K562 (cell line): ENCODE measurements around the gene PRICKLE4. TPM values are rescaled to one million over a fixed set of nuclear protein-coding genes. Genes with fewer than 3 reads are reported as not detected.

Source experiments
- BRF2 ChIP-seq: IDR thresholded peaks from 3 replicates; pipeline ENCODE4 v1.6.1; 2011; ENCODE audit warnings: borderline replicate concordance, mild to moderate bottlenecking; ENCODE audit not compliant: insufficient read length, insufficient read depth
- CEBPB ChIP-seq: fragments of 450-650 bp; IDR thresholded peaks from 2 replicates; pipeline ENCODE4 v1.6.1; 2016; ENCODE audit warnings: missing genetic modification characterization, missing compliant biosample characterization
- COPS2 ChIP-seq: fragments of 450-650 bp; conservative IDR thresholded peaks from 2 replicates; pipeline ENCODE4 v1.6.1; 2016; ENCODE audit warnings: mild to moderate bottlenecking, moderate library complexity
- CREB5 ChIP-seq: fragments of 250-450 bp; sonication (Bioruptor Pico); IDR thresholded peaks from 2 replicates; pipeline ENCODE4 v1.5.0; 2020; ENCODE audit warnings: mild to moderate bottlenecking
- E2F3 ChIP-seq: fragments of 250-450 bp; sonication (Bioruptor Pico); IDR thresholded peaks from 2 replicates; pipeline ENCODE4 v1.4.0; 2020; ENCODE audit warnings: mild to moderate bottlenecking
- ELF4 ChIP-seq: fragments of 450-650 bp; formaldehyde crosslinking; IDR thresholded peaks from 2 replicates; pipeline ENCODE4 v1.4.0; 2022; ENCODE audit warnings: missing genetic modification characterization
- HMG20B ChIP-seq: fragments of 250-450 bp; sonication (Bioruptor Pico); IDR thresholded peaks from 2 replicates; pipeline ENCODE4 v1.5.0; 2021; ENCODE audit warnings: mild to moderate bottlenecking
- HMGXB4 ChIP-seq: sonication (generic); formaldehyde crosslinking; IDR thresholded peaks from 2 replicates; pipeline ENCODE4 v1.8.1; 2023; ENCODE audit warnings: mild to moderate bottlenecking, missing genetic modification reagents
- ILF3 ChIP-seq: fragments of 450-650 bp; IDR thresholded peaks from 2 replicates; pipeline ENCODE4 v1.6.1; 2018; ENCODE audit warnings: antibody characterized with exemption, mild to moderate bottlenecking, moderate library complexity, borderline replicate concordance
- KLF10 ChIP-seq: fragments of 250-450 bp; sonication (Bioruptor Pico); IDR thresholded peaks from 2 replicates; pipeline ENCODE4 v1.6.1; 2021; ENCODE audit warnings: matching md5 sums
- LEF1 ChIP-seq: fragments of 450-650 bp; IDR thresholded peaks from 2 replicates; pipeline ENCODE4 v1.6.1; 2016; ENCODE audit warnings: mild to moderate bottlenecking
- MBD2 ChIP-seq: sonication (generic); IDR thresholded peaks from 2 replicates; pipeline ENCODE4 v1.6.1; 2016; ENCODE audit warnings: low read depth, borderline replicate concordance
- MEIS2 ChIP-seq: fragments of 450-650 bp; IDR thresholded peaks from 2 replicates; pipeline ENCODE4 v1.6.1; 2014; ENCODE audit warnings: mild to moderate bottlenecking; ENCODE audit not compliant: partially characterized antibody
- MYBL2 ChIP-seq, 2 experiments: fragments of 450-650 bp in 1 of 2; sonication (generic) in 1 of 2; formaldehyde crosslinking in 1 of 2; IDR thresholded peaks; 2 replicates each; pipeline versions ENCODE4 v1.6.1 to v1.8.1; 2017 to 2022; ENCODE audit warnings: borderline replicate concordance in 1 of 2, inconsistent platforms in 1 of 2, low read depth in 1 of 2, mild to moderate bottlenecking in 1 of 2, missing genetic modification reagents in 1 of 2, moderate library complexity in 1 of 2
- PHB ChIP-seq: fragments of 250-450 bp; sonication (Bioruptor Pico); IDR thresholded peaks from 2 replicates; pipeline ENCODE4 v1.5.0; 2021
- SP2 ChIP-seq: IDR thresholded peaks from 2 replicates; pipeline ENCODE4 v1.6.1; 2011; ENCODE audit warnings: mild to moderate bottlenecking, low read depth, low read length, moderate library complexity; ENCODE audit not compliant: poor library complexity, severe bottlenecking; ENCODE audit errors: extremely low read depth
- SREBF2 ChIP-seq: sonication (generic); formaldehyde crosslinking; IDR thresholded peaks from 2 replicates; pipeline ENCODE4 v1.4.0; 2020; ENCODE audit warnings: mild to moderate bottlenecking, missing genetic modification reagents
- STAG1 ChIP-seq: sonication (generic); formaldehyde crosslinking; IDR thresholded peaks from 2 replicates; pipeline ENCODE4 v1.5.0; 2020; ENCODE audit warnings: missing genetic modification reagents, borderline replicate concordance
- THAP12 ChIP-seq: fragments of 250-450 bp; sonication (Bioruptor Pico); IDR thresholded peaks from 2 replicates; pipeline ENCODE4 v1.9.0; 2021; ENCODE audit warnings: mild to moderate bottlenecking, inconsistent platforms
- ZNF766 ChIP-seq: fragments of 200-800 bp; sonication (Bioruptor generic); conservative IDR thresholded peaks from 2 replicates; pipeline ENCODE4 v1.6.1; 2016; ENCODE audit warnings: missing genetic modification characterization, missing compliant biosample characterization
- polyA plus RNA-seq, 8 experiments: library from polyadenylated mRNA; depleted of rRNA in 4 of 8; stranded (reverse) in 5 of 8; unstranded in 3 of 8; fragments of >200 nt; fragmentation: Nextera tagmentation in 2 of 8; fragmentation: Illumina TruSeq in 1 of 8; extraction: Ambion mirVana in 2 of 8; extraction: Trizol in 1 of 8; gene quantifications; 2 replicates each; pipeline versions ENCODE4 v1.2.1 to v1.2.3, GENCODE V29; 2011 to 2014; ENCODE audit warnings: inconsistent platforms in 1 of 8, missing spikeins in 1 of 8
- total RNA-seq, 7 experiments: library from RNA; depleted of rRNA in 6 of 7; stranded (reverse); fragments of >200 nt in 6 of 7; fragmentation: Illumina TruSeq in 2 of 7; extraction: Trizol in 2 of 7; gene quantifications; 2 replicates each; pipeline versions ENCODE4 v1.2.1 to v1.2.3, GENCODE V29; 2011 to 2021; ENCODE audit warnings: low replicate concordance in 1 of 7

PRICKLE4 gene
- total and polyA plus RNA-seq, 9 of the 15 experiments (the other 6 are each of a cell fraction or from before 2014, with no cell fraction given), result 0.20 to 0.32 (median 0.27) TPM; not detected in 6

- TF ChIP-seq KLF10 (no peak), PHB (no peak), SP2 (no peak), E2F3 (CRISPR knock-in tag) (no peak), CEBPB (tag) (peak; percentile 99), MEIS2 (no peak), ELF4 (CRISPR knock-in tag) (no peak), MBD2 (no peak), COPS2 (no peak), HMGXB4 (CRISPR knock-in tag) (no peak), STAG1 (no peak), LEF1 (peak; percentile 73; the same call in 1 of the 2 replicates), ZNF766 (CRISPR knock-in tag) (0 out of 2 replicates have a peak, but pooled peaks have one; percentile 58), HMG20B (no peak), CREB5 (CRISPR knock-in tag) (no peak), MYBL2 (IDR thresholded peaks at IDR 0.05; ENCODE audit: low read depth) (no peak), MYBL2 (CRISPR knock-in tag; IDR thresholded peaks at IDR 0.05; ENCODE audit: borderline replicate concordance) (no peak), SREBF2 (CRISPR knock-in tag) (no peak), ILF3 (no peak), THAP12 (CRISPR knock-in tag) (no peak), BRF2 (no peak)
These were observed 33.1 kb upstream of the PRICKLE4 start, which contains the start of gene PGC (continued) for GRCh38 chr6:41747256-41748101.
